Stomach smooth muscle (tissue), 2 donors: ENCODE results near the gene STX8.
A peak's percentile ranks its signal among the peaks of the same experiment; 100 is the strongest.

Experiments used
- H3K27ac ChIP-seq: one replicate; pipeline ENCODE4 v1.7.0; 2013; ENCODE audit warnings: mild to moderate bottlenecking, low read length, inconsistent platforms
- H3K27me3 ChIP-seq, 2 donors: one replicate each; pipeline ENCODE4 v1.7.0; 2013; ENCODE audit warnings: low read length in 2 of 2; ENCODE audit not compliant: insufficient read depth in 2 of 2, control insufficient read depth in 1 of 2
- H3K36me3 ChIP-seq, 2 donors: one replicate each; pipeline ENCODE4 v1.7.0; 2013; ENCODE audit warnings: low read length in 2 of 2; ENCODE audit not compliant: control insufficient read depth in 2 of 2, insufficient read depth in 2 of 2
- H3K4me1 ChIP-seq: one replicate; pipeline ENCODE4 v1.7.0; 2013; ENCODE audit warnings: low read length; ENCODE audit not compliant: control insufficient read depth, insufficient read depth
- H3K4me3 ChIP-seq, 2 donors: one replicate each; pipeline ENCODE4 v1.7.0; 2013; ENCODE audit warnings: low read length in 2 of 2
- H3K9ac ChIP-seq, 2 donors: one replicate each; pipeline ENCODE4 v1.7.0; 2013; ENCODE audit warnings: low read length in 2 of 2, mild to moderate bottlenecking in 1 of 2
- H3K9me3 ChIP-seq, 2 donors: one replicate each; pipeline ENCODE4 v1.7.0; 2013; ENCODE audit warnings: low read length in 2 of 2; ENCODE audit not compliant: control insufficient read depth in 2 of 2
- donor health status: healthy.
- donor health status: Pancreatic carcinoma.

Gene STX8

DNA sequence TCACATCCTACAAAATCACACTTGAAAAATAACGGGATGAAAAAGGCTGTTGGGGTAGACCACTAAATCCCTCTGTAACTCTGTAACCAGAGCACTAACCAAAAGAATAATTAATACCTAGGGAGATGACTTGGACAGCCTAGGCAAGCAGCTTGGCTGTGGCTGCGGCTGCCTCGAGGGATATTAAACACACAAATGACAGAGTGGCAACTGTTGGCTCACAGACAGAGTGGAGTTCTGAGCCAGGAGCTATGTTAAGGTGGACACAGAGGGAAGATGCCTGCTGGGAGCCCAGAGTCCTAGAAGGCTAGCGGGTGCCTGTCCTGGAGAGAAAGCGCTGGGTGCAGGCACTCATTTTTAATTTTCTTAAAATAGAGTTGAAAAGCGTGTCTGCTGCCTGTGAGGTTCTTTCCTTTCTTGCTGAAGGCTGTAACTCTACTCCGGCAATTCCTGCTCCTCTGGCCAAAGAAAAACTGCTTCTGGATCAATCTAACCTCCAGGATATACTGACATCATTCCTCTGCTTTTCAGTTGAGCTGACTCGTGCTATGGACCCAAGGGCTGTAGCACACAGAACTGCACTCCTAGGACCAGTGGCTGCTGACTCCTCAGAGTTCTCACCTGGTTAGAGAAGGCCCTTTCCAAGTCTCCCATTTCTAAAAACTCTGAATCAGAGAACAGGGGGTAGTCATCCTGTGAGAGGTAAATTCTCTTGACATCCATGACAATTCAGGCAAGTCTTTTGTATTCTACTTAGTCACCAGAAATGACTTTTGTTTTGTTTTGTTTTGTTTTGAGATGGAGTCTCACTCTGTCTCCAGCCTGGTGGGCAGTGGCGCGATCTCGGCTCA is 147.9 kb downstream of the STX8 start:
- Histone ChIP-seq H3K9ac (no peak overlapping the region), H3K27me3 (no peaks in the 10 kb centered on the region), H3K36me3 (no peaks in the 10 kb centered on the region), H3K4me3 (peak overlapping the region in 1 of 2 donors; percentile 47), H3K4me1 (peaks cover 7% of the 10 kb centered on the region), H3K27ac (no peak overlapping the region), H3K9me3 (no peaks in the 10 kb centered on the region)

DNA sequence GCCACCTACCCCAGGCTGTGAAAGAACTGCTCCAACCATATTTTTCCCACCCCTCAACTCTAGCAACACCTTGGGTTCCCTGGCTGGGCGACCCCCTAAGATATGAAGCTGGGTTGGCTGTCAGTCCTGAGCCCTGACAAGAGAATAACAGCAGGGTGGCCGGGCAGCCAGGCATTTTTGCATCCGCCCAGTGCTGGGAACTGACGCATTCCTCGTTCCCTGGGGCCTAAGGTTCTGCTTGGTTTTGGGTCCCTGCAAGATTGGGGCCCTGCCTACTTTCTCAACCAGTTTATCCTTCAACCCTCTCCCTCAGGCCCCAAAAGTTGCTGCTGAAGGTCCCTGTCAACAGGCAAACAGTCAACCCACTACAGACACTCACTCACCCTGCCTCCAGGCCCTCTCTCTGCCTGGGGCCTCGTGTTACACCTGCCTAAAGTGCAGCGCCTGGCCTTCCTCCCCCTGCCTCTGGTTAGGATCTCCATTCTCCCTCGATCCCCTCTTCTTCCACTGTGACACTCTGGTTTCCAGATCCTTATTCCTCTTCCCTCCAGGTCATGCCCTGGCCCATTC is 151.5 kb downstream of the STX8 start:
- peaks cover 7% of the 10 kb centered on the region for H3K4me1 ChIP-seq
- no peaks in the 10 kb centered on the region for H3K9me3 ChIP-seq
- no peaks in the 10 kb centered on the region for H3K27me3 ChIP-seq
- no peak overlapping the region for H3K4me3 ChIP-seq
- no peaks in the 10 kb centered on the region for H3K36me3 ChIP-seq
- no peak overlapping the region for H3K9ac ChIP-seq
- no peak overlapping the region for H3K27ac ChIP-seq

DNA sequence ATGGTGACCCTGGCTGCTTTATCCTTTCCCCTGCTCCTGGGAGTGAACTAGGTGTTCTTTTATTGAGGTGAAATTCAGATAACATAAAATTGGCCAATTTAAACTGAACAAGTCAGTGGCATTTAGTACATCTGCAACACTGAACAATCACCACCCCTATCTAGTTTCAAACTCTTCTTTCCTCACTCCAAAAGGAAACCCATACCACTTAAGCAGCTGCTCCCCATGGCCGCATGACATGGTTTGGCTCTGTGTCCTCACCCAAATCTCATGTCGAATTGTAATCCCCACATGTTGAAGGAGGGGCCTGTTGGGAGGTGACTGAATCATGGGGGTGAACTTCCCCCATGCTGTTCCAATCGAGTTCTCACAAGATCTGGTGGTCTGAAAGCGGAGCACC is 154.1 kb downstream of the STX8 start:
- Histone ChIP-seq H3K4me3 (no peak overlapping the region), H3K9ac (no peak overlapping the region), H3K27ac (no peak overlapping the region), H3K36me3 (no peaks in the 10 kb centered on the region), H3K27me3 (no peaks in the 10 kb centered on the region), H3K4me1 (no peaks in the 10 kb centered on the region), H3K9me3 (no peaks in the 10 kb centered on the region)

DNA sequence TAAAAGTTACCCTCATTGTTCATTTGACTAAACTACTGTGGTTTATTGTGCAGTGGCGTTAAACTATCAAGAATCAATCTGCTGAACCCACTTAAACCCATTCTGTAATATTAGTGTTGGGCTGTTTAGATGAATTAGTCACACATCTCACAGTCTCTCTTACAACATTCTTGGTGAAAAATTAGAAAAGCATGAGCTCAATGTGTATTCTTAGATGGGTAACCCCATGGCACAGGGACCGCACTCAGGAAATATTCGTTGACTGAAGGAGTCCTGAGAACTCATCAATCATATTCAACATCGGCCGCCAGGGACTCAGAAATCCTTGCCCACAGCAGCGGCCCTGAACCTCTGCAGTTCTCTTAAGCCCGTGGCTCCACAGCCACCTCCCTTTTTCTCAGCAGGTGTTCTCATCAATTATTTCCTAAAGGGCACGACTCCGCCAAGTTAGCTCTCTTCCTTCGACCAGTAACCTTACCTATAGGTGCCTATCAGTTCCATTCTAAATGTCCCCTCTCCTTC is 155.6 kb downstream of the STX8 start:
- H3K9ac ChIP-seq = no peak overlapping the region
- H3K27ac ChIP-seq = no peak overlapping the region
- no peaks in the 10 kb centered on the region for H3K27me3 ChIP-seq
- H3K4me3 ChIP-seq = no peak overlapping the region
- no peaks in the 10 kb centered on the region for H3K36me3 ChIP-seq
- no peaks in the 10 kb centered on the region for H3K4me1 ChIP-seq
- no peaks in the 10 kb centered on the region for H3K9me3 ChIP-seq

DNA sequence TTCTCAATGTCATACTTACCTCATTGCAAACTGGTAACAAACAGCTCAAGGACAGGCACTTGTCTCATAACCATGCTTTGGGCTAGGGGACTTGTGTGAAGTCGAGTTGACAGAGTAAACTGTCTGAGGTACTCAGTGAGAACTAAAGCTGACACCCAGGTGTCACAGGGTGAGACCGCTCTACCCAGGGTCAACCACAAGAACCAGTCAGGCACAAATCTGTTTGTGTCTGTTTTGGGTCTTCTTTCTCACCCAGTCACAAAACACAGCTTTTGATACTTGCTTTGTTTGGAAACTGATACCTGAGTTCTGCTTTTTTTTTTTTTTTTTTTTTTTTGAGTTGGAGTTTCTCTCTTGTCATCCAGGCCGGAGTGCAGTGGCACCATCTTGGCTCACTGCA is 161.1 kb downstream of the STX8 start:
- no peak overlapping the region for H3K9ac ChIP-seq
- H3K4me1 ChIP-seq = no peaks in the 10 kb centered on the region
- H3K27ac ChIP-seq = no peak overlapping the region
- no peaks in the 10 kb centered on the region for H3K9me3 ChIP-seq
- H3K27me3 ChIP-seq = no peaks in the 10 kb centered on the region
- H3K36me3 ChIP-seq = no peaks in the 10 kb centered on the region
- no peak overlapping the region for H3K4me3 ChIP-seq

DNA sequence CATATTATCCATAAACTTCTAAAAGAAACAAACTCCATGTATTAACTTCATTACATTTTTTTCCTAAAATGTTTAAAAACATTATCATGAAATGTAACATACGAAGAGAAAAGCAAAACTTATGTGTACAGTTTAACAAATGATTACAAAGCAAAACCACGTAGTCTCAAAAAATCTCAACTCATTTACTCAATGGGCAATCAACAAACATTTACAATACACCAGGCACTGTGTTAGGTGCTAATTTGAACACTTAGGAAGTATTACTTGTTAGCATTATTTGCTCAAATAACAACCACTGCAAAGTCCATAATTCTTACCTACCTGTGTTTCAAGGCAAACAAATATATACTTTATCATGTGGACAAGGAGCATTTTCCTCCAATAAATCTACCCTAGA is 164.9 kb downstream of the STX8 start:
- no peaks in the 10 kb centered on the region for H3K9me3 ChIP-seq
- no peak overlapping the region for H3K4me3 ChIP-seq
- no peak overlapping the region for H3K27ac ChIP-seq
- no peaks in the 10 kb centered on the region for H3K27me3 ChIP-seq
- no peaks in the 10 kb centered on the region for H3K4me1 ChIP-seq
- H3K36me3 ChIP-seq = no peaks in the 10 kb centered on the region
- H3K9ac ChIP-seq = no peak overlapping the region

DNA sequence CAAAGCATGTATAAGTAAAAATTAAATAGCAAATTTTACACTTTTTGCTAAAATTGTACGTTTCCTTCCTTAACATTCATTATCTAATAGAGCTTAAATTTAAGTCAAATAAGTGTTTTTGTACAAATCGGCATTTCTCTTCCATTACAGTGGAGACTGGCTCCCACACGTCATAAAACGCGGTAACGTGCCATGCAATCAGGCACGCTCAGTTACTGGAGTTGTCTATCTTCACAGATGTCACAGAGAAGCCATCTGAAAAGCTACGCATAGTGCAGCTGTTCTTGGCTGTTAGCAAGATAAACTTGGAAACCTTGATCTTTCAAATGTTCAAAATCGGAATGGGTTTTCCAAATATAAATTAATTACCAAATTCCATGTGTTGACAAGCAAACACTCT is 165.3 kb downstream of the STX8 start:
- Histone ChIP-seq H3K27me3 (no peaks in the 10 kb centered on the region), H3K4me1 (no peaks in the 10 kb centered on the region), H3K9ac (no peak overlapping the region), H3K4me3 (no peak overlapping the region), H3K36me3 (no peaks in the 10 kb centered on the region), H3K27ac (no peak overlapping the region), H3K9me3 (no peaks in the 10 kb centered on the region)

DNA sequence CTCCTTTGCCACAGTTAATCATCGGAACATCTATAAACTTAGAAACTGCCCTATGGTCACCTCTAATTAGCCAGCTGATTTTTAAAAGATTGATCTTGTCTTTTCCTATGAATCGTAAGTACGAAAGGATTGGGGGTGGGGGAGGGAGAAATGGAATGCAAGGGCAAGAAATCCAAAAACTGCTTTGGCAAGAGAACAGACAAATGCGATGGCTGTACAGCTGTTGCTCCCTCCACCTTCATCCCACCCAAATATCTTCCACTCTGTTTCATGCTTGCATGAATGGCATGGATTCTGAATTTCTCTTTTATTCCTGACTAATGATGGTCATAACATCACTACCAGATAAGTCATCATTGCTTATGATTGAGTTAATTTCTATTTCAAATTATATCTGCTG is 165.7 kb downstream of the STX8 start:
- Histone ChIP-seq H3K9me3 (no peaks in the 10 kb centered on the region), H3K36me3 (no peaks in the 10 kb centered on the region), H3K27me3 (no peaks in the 10 kb centered on the region), H3K27ac (no peak overlapping the region), H3K4me3 (no peak overlapping the region), H3K4me1 (no peaks in the 10 kb centered on the region), H3K9ac (no peak overlapping the region)

DNA sequence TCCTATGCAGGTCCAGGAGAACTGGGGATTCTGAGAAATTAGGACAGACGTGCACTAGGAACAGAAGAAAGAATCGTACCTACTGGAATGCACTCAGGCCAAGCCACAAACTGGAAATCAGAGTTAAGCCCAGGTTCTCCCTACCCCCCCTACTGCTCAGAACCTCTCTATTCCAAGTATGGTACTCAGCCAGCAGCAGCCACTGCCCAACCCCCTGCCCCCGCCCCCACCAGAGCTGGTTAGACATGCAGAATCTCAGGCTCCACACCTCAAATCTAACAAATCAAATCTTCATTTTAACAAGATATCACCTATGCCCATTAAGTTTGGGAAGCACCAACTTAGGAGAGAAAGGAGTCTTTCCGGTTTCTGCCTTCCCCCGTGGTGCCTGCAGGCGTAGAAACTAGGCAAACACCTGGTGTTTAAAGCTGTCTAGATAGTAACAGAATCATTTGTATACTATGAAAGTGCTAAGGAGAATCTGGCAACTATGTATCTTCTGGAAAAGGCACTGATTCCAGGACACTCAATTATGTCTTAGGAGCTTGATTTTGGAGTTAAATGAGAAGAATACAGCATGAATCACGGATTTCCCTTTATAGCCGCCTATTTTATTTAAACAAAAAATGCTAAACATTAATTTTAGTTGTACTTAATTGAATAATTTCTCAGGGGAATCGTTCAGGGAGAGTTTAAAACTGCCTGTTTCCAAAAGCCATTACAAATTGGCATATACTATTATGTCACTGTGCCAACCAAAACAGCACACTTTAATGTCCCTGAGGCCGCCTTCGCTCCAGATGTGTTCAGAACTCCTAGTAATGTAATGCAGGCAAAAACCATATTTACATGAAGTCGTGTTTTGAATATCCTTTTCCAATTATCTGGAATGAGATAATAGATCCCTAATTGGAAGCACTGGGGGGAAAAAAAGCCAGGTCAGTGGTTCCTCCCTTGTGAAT is 166.5 kb downstream of the STX8 start:
- Histone ChIP-seq H3K27ac (no peak overlapping the region), H3K4me1 (no peaks in the 10 kb centered on the region), H3K9me3 (no peaks in the 10 kb centered on the region), H3K9ac (no peak overlapping the region), H3K36me3 (no peaks in the 10 kb centered on the region), H3K27me3 (no peaks in the 10 kb centered on the region), H3K4me3 (no peak overlapping the region)

DNA sequence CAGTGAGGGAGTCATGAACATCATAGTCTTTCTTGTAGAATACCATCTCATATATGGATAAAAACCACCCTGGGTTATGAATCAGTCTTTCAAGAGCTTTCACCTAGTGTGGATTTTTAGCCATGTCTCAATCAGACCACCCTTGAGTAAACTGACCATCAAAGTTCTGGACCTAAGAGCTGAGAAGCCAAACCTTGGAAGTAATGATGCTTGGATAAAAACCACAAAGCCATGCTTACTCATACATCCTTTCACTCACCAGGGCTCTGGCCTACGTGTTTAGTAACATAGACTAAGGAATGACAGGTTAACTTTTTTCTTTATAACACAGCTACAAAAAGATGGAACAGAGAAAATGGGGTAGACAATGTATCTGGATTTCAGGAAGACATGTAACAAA is 167.2 kb downstream of the STX8 start:
- H3K27ac ChIP-seq = no peak overlapping the region

More for the DNA sequence above, 167.2 kb downstream of the STX8 start:
- no peaks in the 10 kb centered on the region for H3K27me3 ChIP-seq
- no peak overlapping the region for H3K9ac ChIP-seq
- H3K4me3 ChIP-seq = no peak overlapping the region
- H3K9me3 ChIP-seq = no peaks in the 10 kb centered on the region
- H3K36me3 ChIP-seq = no peaks in the 10 kb centered on the region
- H3K4me1 ChIP-seq = no peaks in the 10 kb centered on the region
